Fibroblast of villous mesenchyme (primary cell): ENCODE measurements around the gene GOLGA6L6. TPM values are rescaled to one million over a fixed set of nuclear protein-coding genes. Genes with fewer than 3 reads are reported as not detected.
"Not testable (repeated sequence)": the region's sequence is repeated elsewhere in the genome, so short reads cannot be mapped to it uniquely, and the experiment has no call there.

Experiments used
- DNase-seq: peaks from one replicate; pipeline ENCODE4 v3.0.0-alpha.2; 2010; ENCODE audit warnings: low read depth
- H3K4me3 ChIP-seq: 2 replicates; pipeline ENCODE4 v1.5.1; 2011; ENCODE audit warnings: low read depth, mild to moderate bottlenecking, low read length
- total RNA-seq: library from RNA; depleted of rRNA; stranded (reverse); fragments of >200 nt; gene quantifications from 2 replicates; pipeline ENCODE4 v1.2.3, GENCODE V29; 2012

GOLGA6L6 gene
- not detected in 2 replicates for total RNA-seq

- DNase-seq = not testable (repeated sequence)
Measured at GRCh38 chr15:20541700-20542099, at the start of gene GOLGA6L6. Gene GOLGA6L6, minus strand, starts transcription at chr15:20541800. Its CDS starts 91 bp downstream, at chr15:20541709.

GRCh38 chr15:20590069-20590468 lies 48.5 kb upstream of the GOLGA6L6 start:
- DNase-seq = not testable (repeated sequence)

More at GRCh38 chr15:20541700-20542099, at the start of gene GOLGA6L6:
- not testable (repeated sequence) for H3K4me3 ChIP-seq

GRCh38 chr15:20586821-20587220 lies 45.2 kb upstream of the GOLGA6L6 start:
- not testable (repeated sequence) for H3K4me3 ChIP-seq, DNase-seq

More at GRCh38 chr15:20590069-20590468, 48.5 kb upstream of the GOLGA6L6 start:
- H3K4me3 ChIP-seq = not testable (repeated sequence)

GRCh38 chr15:20582726-20583115 lies 41.1 kb upstream of the GOLGA6L6 start:
- not testable (repeated sequence) for DNase-seq

GRCh38 chr15:20582109-20582725 lies 40.6 kb upstream of the GOLGA6L6 start:
- H3K4me3 ChIP-seq, DNase-seq: not testable (repeated sequence)

More at GRCh38 chr15:20582726-20583115, 41.1 kb upstream of the GOLGA6L6 start:
- H3K4me3 ChIP-seq = not testable (repeated sequence)

GRCh38 chr15:20581261-20582108 lies 39.9 kb upstream of the GOLGA6L6 start:
- DNase-seq = not testable (repeated sequence)
- peak overlapping the region; percentile 32 for H3K4me3 ChIP-seq

GRCh38 chr15:20579662-20580061 lies 38.1 kb upstream of the GOLGA6L6 start:
- DNase-seq, H3K4me3 ChIP-seq: not testable (repeated sequence)

GRCh38 chr15:20551289-20551688 lies 9.7 kb upstream of the GOLGA6L6 start:
- not testable (repeated sequence) for H3K4me3 ChIP-seq, DNase-seq

GRCh38 chr15:20505926-20506658 lies 35.5 kb downstream of the GOLGA6L6 start:
- not testable (repeated sequence) for DNase-seq
- peak overlapping the region; percentile 42 for H3K4me3 ChIP-seq

- DNase-seq = not testable (repeated sequence)
Measured at GRCh38 chr15:20502839-20503238, 38.8 kb downstream of the GOLGA6L6 start.

GRCh38 chr15:20501512-20502222 lies 39.9 kb downstream of the GOLGA6L6 start:
- not testable (repeated sequence) for H3K4me3 ChIP-seq, DNase-seq

More at GRCh38 chr15:20502839-20503238, 38.8 kb downstream of the GOLGA6L6 start:
- not testable (repeated sequence) for H3K4me3 ChIP-seq

- DNase-seq = peak; percentile 19
- H3K4me3 ChIP-seq = not testable (repeated sequence)
Measured at GRCh38 chr15:20497781-20498180, 43.8 kb downstream of the GOLGA6L6 start.

- not testable (repeated sequence) for DNase-seq, H3K4me3 ChIP-seq
Measured at GRCh38 chr15:20493035-20493434, 48.6 kb downstream of the GOLGA6L6 start.

- not testable (repeated sequence) for DNase-seq, H3K4me3 ChIP-seq
Measured at GRCh38 chr15:20492598-20492997, 49.0 kb downstream of the GOLGA6L6 start.

- not testable (repeated sequence) for H3K4me3 ChIP-seq, DNase-seq
Measured at GRCh38 chr15:20489320-20489719, 52.3 kb downstream of the GOLGA6L6 start.
